Liver (tissue), 9 donors: ENCODE measurements around the gene TM7SF2. TPM values are rescaled to one million over a fixed set of nuclear protein-coding genes. Genes with fewer than 3 reads are reported as not detected.

Experiments used
- DNase-seq: peaks from one replicate; pipeline ENCODE4 v3.0.0-alpha.2; 2017; ENCODE audit warnings: low spot score
- H3K27ac ChIP-seq, 2 donors: one replicate each; pipeline ENCODE4 v1.7.0; 2013; ENCODE audit warnings: inconsistent platforms in 2 of 2, low read length in 2 of 2, control low read depth in 1 of 2, low read depth in 1 of 2, mild to moderate bottlenecking in 1 of 2
- H3K27me3 ChIP-seq, 4 donors: one replicate each; pipeline versions ENCODE4 v1.6.1 to v1.7.0; 2013; ENCODE audit warnings: low read length in 3 of 4, inconsistent platforms in 1 of 4, mild to moderate bottlenecking in 1 of 4, moderate library complexity in 1 of 4; ENCODE audit not compliant: control insufficient read depth in 4 of 4, insufficient read depth in 4 of 4
- H3K36me3 ChIP-seq, 4 donors: one replicate each; pipeline versions ENCODE4 v1.6.1 to v1.7.0; 2013; ENCODE audit warnings: low read length in 3 of 4, mild to moderate bottlenecking in 3 of 4, low read depth in 1 of 4, moderate library complexity in 1 of 4; ENCODE audit not compliant: control insufficient read depth in 4 of 4, insufficient read depth in 3 of 4
- H3K4me1 ChIP-seq, 4 donors: one replicate each; pipeline versions ENCODE4 v1.6.1 to v1.7.0; 2013; ENCODE audit warnings: low read length in 3 of 4, mild to moderate bottlenecking in 3 of 4, moderate library complexity in 1 of 4; ENCODE audit not compliant: control insufficient read depth in 4 of 4, insufficient read depth in 4 of 4
- H3K4me3 ChIP-seq, 3 donors: one replicate each; pipeline versions ENCODE4 v1.6.1 to v1.7.0; 2013; ENCODE audit warnings: low read length in 3 of 3, control low read depth in 1 of 3, low read depth in 1 of 3, mild to moderate bottlenecking in 1 of 3
- H3K9ac ChIP-seq, 2 donors: one replicate each; pipeline ENCODE4 v1.7.0; 2013; ENCODE audit warnings: low read length in 2 of 2, mild to moderate bottlenecking in 2 of 2, moderate library complexity in 2 of 2, control low read depth in 1 of 2, low read depth in 1 of 2
- H3K9me3 ChIP-seq, 4 donors: one replicate each; pipeline versions ENCODE4 v1.6.1 to v1.7.0; 2013; ENCODE audit warnings: low read length in 3 of 4; ENCODE audit not compliant: control insufficient read depth in 4 of 4
- ATF3 ChIP-seq: IDR thresholded peaks from 2 replicates; pipeline ENCODE4 v1.6.1; 2016; ENCODE audit warnings: antibody characterized with exemption
- CTCF ChIP-seq: fragments of 150-350 bp; IDR thresholded peaks from 2 replicates; pipeline ENCODE4 v1.5.1; 2017; ENCODE audit warnings: improper control_type of control experiment, low read depth, low read length; ENCODE audit not compliant: missing input control
- EGR1 ChIP-seq, 2 donors: IDR thresholded peaks; 2 replicates each; pipeline ENCODE4 v1.6.1; 2016 to 2018; ENCODE audit warnings: antibody characterized with exemption in 2 of 2, low read depth in 2 of 2
- FOXA1 ChIP-seq: IDR thresholded peaks from 2 replicates; pipeline ENCODE4 v1.6.1; 2016; ENCODE audit warnings: antibody characterized with exemption
- FOXA2 ChIP-seq: IDR thresholded peaks from 2 replicates; pipeline ENCODE4 v1.6.1; 2016; ENCODE audit warnings: antibody characterized with exemption
- GABPA ChIP-seq, 2 donors: IDR thresholded peaks in 1 of 2; conservative IDR thresholded peaks in 1 of 2; 2 replicates each; pipeline ENCODE4 v1.6.1; 2016; ENCODE audit warnings: antibody characterized with exemption in 2 of 2, mild to moderate bottlenecking in 1 of 2, moderate library complexity in 1 of 2
- HNF4A ChIP-seq, 2 donors: conservative IDR thresholded peaks; 2 replicates each; pipeline ENCODE4 v1.6.1; 2016; ENCODE audit warnings: antibody characterized with exemption in 2 of 2, mild to moderate bottlenecking in 2 of 2
- HNF4G ChIP-seq: IDR thresholded peaks from 2 replicates; pipeline ENCODE4 v1.6.1; 2016; ENCODE audit warnings: antibody characterized with exemption
- JUND ChIP-seq, 2 donors: IDR thresholded peaks; 2 replicates each; pipeline ENCODE4 v1.6.1; 2016; ENCODE audit warnings: antibody characterized with exemption in 2 of 2
- MAX ChIP-seq: IDR thresholded peaks from 2 replicates; pipeline ENCODE4 v1.6.1; 2016; ENCODE audit warnings: antibody characterized with exemption
- NR2F2 ChIP-seq: IDR thresholded peaks from 2 replicates; pipeline ENCODE4 v1.6.1; 2016; ENCODE audit warnings: antibody characterized with exemption
- RAD21 ChIP-seq, 2 donors: IDR thresholded peaks; 2 replicates each; pipeline ENCODE4 v1.6.1; 2016; ENCODE audit warnings: antibody characterized with exemption in 2 of 2, mild to moderate bottlenecking in 2 of 2
- REST ChIP-seq: IDR thresholded peaks from 2 replicates; pipeline ENCODE4 v1.6.1; 2016; ENCODE audit warnings: antibody characterized with exemption, mild to moderate bottlenecking
- RXRA ChIP-seq, 2 donors: IDR thresholded peaks; 2 replicates each; pipeline ENCODE4 v1.6.1; 2017 to 2018; ENCODE audit warnings: antibody characterized with exemption in 2 of 2, mild to moderate bottlenecking in 1 of 2
- SP1 ChIP-seq: IDR thresholded peaks from 2 replicates; pipeline ENCODE4 v1.6.1; 2018; ENCODE audit warnings: antibody characterized with exemption, mild to moderate bottlenecking
- TAF1 ChIP-seq: conservative IDR thresholded peaks from 2 replicates; pipeline ENCODE4 v1.6.1; 2016; ENCODE audit warnings: antibody characterized with exemption, mild to moderate bottlenecking
- ZBTB33 ChIP-seq: IDR thresholded peaks from 2 replicates; pipeline ENCODE4 v1.6.1; 2016; ENCODE audit warnings: antibody characterized with exemption
- WGBS: extraction: QIAGEN DNeasy Blood & Tissue Kit; methylation state at CpG from one replicate; pipeline ENCODE4 v1.1.7; 2013; 5-methylcytosine and 5-hydroxymethylcytosine counted together
- polyA plus RNA-seq, 2 donors: library from polyadenylated mRNA; stranded (reverse) in 1 of 2; unstranded in 1 of 2; fragments of 200-250 nt in 1 of 2; fragments of >200 nt in 1 of 2; fragmentation: Nextera tagmentation in 1 of 2; extraction: Ambion mirVana in 1 of 2; gene quantifications; one replicate each; pipeline versions ENCODE4 v1.2.1 to v1.2.3, GENCODE V29; 2013 to 2015
- total RNA-seq, 2 donors: library from RNA; depleted of rRNA; stranded (reverse); fragments of >200 nt; gene quantifications; one replicate each; pipeline ENCODE4 v1.2.3, GENCODE V29; 2014
- donor health status: healthy.
- donor health status: healthy.
- donor health status: healthy.
- donor health status: healthy.
- donor health status: healthy.

TM7SF2 gene
- total and polyA plus RNA-seq, 4 donors: 39.0 to 337 (median 89.1) TPM

- H3K27me3 ChIP-seq: no peaks in the 10 kb centered on the region
- H3K36me3 ChIP-seq: peaks cover 0 to 8% (median 4%) of the 10 kb centered on the region in 4 donors
- TF ChIP-seq REST (no peak), SP1 (no peak), CTCF (no peak), RXRA (IDR thresholded peaks at IDR 0.05) (no peak), NR2F2 (no peak), MAX (no peak), HNF4A (conservative IDR thresholded peaks at IDR 0.05) (no peak), HNF4G (no peak), FOXA1 (no peak), TAF1 (no peak), EGR1 (IDR thresholded peaks at IDR 0.05; ENCODE audit: low read depth in 2 of 2) (no peak), GABPA (IDR thresholded peaks at IDR 0.05 in 1 of 2, conservative IDR thresholded peaks at IDR 0.05 in 1 of 2) (no peak), RAD21 (IDR thresholded peaks at IDR 0.05) (no peak), ZBTB33 (no peak)
- no peak overlapping the region for H3K27ac ChIP-seq
- DNase-seq: no peak
- no peaks in the 10 kb centered on the region for H3K9me3 ChIP-seq
- H3K4me3 ChIP-seq: no peak overlapping the region
- peaks cover 10 to 39% (median 26%) of the 10 kb centered on the region in 4 donors for H3K4me1 ChIP-seq
- H3K9ac ChIP-seq: no peak overlapping the region
Observed at GRCh38 chr11:65103476-65103875, 8.2 kb upstream of the TM7SF2 start.

GRCh38 chr11:65104628-65105027 lies 7.0 kb upstream of the TM7SF2 start:
- no peak overlapping the region for H3K27ac ChIP-seq
- TF ChIP-seq EGR1 (IDR thresholded peaks at IDR 0.05; ENCODE audit: low read depth in 2 of 2) (no peak), MAX (no peak), REST (no peak), ATF3 (no peak), SP1 (no peak), FOXA2 (no peak), HNF4G (no peak), JUND (IDR thresholded peaks at IDR 0.05) (no peak)
- H3K4me3 ChIP-seq: no peak overlapping the region
- DNase-seq: no peak
- no peaks in the 10 kb centered on the region for H3K9me3 ChIP-seq
- 52% methylated on average over 4 of the region's 4 CpGs for WGBS
- H3K4me1 ChIP-seq: peaks cover 10 to 39% (median 26%) of the 10 kb centered on the region in 4 donors
- H3K27me3 ChIP-seq: no peaks in the 10 kb centered on the region
- H3K36me3 ChIP-seq: peaks cover 3 to 13% (median 8%) of the 10 kb centered on the region in 4 donors
- H3K9ac ChIP-seq: no peak overlapping the region
